ENCODE results near the gene GNB3.
A peak's percentile ranks its signal among the peaks of the same experiment; 100 is the strongest.

Gene GNB3

DNA sequence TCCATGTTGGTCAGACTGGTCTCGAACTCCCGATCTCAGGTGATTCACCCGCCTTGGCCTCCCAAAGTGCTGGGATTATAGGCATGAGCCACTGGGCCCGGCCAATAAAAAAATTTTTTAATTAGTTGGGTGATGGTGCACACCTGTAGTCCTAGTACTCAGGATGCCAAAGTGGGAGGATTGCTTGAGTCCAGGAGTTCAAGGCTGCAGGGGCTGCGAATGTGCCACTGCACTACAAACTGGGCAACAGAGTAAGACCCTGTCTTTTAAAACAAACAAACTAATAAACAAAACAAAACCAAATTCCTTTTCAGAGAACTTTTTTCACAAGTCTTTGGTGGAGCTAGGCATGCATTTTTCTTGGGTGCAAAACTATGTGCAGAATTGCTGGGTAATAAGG is 42.5 kb downstream of the GNB3 start:
- H3K27ac ChIP-seq: no peak overlapping the region
- TF ChIP-seq ZFX (IDR thresholded peaks at IDR 0.05; ENCODE audit: borderline replicate concordance): no peak

DNA sequence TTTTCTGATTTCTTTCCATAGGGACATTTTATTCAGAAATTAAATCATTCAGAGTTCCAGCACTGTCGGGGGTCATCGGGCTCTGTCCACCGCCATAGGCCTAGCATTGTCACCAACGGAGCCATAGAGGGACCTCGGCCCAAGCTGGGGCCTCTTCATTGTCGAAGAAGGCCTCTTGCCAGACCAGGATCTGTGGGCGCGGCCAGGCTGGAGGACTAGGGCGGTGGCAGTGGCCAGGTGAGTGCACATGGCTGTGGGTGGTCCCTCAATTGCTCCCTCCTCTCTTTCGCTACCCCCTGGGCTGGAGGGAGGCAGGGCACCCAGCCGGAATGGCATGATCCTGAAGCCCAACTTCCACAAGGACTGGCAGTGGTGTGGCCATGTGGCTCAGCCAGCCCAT is 43.0 kb downstream of the GNB3 start:
- no peak for TF ChIP-seq ZFX (IDR thresholded peaks at IDR 0.05; ENCODE audit: borderline replicate concordance)
- TF ChIP-seq, protein P1, sequence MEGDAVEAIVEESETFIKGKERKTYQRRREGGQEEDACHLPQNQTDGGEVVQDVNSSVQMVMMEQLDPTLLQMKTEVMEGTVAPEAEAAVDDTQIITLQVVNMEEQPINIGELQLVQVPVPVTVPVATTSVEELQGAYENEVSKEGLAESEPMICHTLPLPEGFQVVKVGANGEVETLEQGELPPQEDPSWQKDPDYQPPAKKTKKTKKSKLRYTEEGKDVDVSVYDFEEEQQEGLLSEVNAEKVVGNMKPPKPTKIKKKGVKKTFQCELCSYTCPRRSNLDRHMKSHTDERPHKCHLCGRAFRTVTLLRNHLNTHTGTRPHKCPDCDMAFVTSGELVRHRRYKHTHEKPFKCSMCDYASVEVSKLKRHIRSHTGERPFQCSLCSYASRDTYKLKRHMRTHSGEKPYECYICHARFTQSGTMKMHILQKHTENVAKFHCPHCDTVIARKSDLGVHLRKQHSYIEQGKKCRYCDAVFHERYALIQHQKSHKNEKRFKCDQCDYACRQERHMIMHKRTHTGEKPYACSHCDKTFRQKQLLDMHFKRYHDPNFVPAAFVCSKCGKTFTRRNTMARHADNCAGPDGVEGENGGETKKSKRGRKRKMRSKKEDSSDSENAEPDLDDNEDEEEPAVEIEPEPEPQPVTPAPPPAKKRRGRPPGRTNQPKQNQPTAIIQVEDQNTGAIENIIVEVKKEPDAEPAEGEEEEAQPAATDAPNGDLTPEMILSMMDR (IDR thresholded peaks at IDR 0.05): no peak
- no peak overlapping the region for H3K27ac ChIP-seq

DNA sequence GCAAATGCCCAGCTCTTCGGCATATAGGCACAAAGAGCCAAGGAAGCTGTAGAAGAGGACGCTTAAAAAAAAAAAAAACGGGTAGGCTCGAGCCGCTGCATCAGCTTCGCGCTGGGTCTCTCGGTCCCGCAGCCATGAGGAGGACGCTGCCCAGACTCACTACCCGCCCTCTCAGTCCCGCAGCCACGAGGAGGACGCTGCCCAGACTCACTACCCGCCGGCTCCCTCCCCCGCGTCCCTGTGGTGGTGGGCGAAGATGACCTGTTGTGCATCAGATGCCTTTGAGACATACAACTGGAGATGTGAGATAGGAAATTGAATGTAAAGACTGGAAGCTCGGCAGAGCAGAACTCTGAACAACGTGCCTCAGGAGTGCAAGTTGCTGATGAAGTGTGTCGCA is 43.8 kb downstream of the GNB3 start:
- TF ChIP-seq, protein P1 (IDR thresholded peaks at IDR 0.05): no peak
- TF ChIP-seq ZFX (IDR thresholded peaks at IDR 0.05; ENCODE audit: borderline replicate concordance): no peak
- no peak overlapping the region for H3K27ac ChIP-seq

DNA sequence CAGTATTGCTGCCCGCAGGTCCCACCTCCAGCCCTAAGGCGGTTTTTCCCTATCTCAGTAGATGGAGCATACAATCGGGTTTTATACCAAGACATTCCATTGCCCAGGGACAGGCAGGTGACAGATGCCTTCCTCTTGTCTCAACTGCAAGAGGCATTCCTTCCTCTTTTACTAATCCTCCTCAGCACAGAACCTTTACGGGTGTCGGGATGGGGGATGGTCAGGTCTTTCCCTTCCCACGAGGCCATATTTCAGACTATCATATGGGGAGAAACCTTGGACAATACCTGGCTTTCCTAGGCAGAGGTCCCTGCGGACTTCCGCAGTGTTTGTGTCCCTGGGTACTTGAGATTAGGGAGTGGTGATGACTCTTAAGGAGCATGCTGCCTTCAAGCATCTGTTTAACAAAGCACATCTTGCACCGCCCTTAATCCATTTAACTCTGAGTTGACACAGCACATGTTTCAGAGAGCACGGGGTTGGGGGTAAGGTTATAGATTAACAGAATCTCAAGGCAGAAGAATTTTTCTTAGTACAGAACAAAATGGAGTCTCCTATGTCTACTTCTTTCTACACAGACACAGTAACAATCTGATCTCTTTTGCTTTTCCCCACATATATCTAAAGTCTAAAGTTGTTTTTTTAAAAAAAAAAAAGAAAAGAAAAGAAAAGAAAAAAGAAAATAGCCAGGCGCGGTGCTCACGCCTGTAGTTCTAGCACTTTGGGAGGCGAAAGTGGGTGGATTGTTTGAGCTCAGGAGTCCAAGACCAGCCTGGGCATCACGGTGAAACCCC is 45.7 kb downstream of the GNB3 start:
- H3K27ac ChIP-seq: peak overlapping the region; percentile 94

DNA sequence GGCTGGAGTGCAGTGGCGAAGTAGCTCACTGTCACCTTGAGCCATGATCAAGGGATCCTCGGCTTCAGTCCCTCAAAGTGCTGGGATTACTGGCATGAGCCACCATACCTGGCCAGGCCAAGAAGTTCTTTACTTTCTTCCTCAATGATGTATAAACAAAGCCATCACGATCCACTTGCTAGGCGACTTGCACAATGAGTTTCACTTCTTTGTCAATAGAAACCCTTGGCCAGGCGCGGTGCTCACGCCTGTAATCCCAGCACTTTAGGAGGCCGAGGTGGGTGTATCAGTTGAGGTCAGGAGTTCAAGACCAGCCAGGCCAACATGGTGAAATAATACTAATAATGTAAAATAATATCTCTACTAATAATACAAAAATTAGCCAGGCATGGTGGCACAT is 46.7 kb downstream of the GNB3 start:
- peak overlapping the region; percentile 94 for H3K27ac ChIP-seq

DNA sequence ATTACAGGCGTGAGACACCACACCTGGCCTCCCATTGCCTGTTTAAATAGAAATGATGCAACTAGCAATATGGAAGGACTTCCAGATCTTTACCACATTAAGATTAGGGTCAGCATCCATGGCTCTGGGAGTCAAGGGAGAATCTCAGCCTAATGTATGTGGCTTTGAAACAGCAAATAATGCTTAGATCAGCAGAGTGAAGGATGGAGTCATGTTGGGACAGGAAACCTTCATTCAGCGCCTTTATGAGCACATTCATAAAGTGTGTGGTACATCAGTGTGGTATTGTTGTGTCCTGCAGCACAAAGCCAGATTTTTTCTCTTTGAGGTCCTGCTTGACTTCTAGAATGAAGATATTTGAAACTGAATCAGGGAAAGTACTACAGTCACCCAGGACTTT is 47.6 kb downstream of the GNB3 start:
- no peak for TF ChIP-seq ZFX (IDR thresholded peaks at IDR 0.05; ENCODE audit: borderline replicate concordance)
- TF ChIP-seq, protein P1 (IDR thresholded peaks at IDR 0.05): no peak
- H3K27ac ChIP-seq: peak overlapping the region; percentile 94

More for the DNA sequence above, 46.7 kb downstream of the GNB3 start:
- TF ChIP-seq, protein P1 (IDR thresholded peaks at IDR 0.05): no peak
- TF ChIP-seq ZFX (IDR thresholded peaks at IDR 0.05; ENCODE audit: borderline replicate concordance): no peak

DNA sequence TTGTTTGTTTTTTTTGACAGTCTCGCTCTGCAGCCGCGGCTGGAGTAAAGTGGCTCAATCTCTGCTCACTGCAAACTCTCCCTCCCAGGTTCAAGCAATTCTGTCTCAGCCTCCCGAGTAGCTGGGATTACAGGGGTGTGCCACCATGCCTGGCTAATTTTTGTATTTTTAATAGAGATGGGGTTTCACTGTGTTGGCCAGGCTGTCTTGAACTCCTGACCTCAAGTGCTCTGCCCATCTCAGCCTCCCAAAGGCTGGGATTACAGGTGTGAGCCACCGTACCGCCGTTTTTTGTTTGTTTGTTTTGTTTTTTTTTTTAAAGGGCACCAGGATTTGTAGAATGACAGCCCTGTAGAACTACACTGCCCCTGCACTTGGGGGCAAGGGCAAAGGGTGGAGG is 48.1 kb downstream of the GNB3 start:
- peak overlapping the region; percentile 94 for H3K27ac ChIP-seq

DNA sequence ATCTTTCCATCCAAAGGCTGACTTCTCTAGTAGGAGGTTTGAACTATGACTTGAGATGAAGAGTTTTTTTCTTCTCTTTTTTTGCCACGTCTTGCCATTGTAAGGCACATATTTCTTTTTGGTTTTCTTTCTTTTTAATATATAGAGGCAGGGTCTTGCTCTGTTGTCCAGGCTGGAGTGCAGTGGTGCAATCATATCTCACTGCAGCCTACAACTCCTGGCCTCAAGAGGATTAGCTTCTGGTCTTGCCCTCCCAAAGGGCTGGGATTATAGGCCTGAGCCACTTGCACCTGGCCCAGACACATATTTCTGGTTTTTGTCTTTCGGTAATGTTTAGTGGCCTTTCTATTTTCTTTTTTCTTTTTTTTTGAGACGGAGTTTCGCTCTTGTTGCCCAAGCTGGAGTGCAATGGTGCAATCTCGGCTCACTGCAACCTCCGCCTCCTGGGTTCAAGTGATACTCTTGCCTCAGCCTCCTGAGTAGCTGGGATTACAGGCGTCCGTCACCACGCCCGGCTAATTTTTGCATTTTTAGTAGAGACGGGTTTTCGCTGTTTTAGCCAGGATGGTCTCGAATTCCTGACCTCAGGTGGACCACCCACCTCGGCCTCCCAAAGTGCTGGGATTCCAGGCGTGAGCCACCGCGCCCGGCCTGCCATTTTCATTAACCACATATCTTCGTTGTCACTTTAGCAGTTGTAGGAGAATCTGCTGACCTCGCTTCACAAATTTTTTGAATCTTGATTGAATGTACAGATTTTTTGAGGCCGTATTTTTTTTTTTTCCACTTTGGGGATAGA is 49.2 kb downstream of the GNB3 start:
- peak overlapping the region; percentile 94 for H3K27ac ChIP-seq

DNA sequence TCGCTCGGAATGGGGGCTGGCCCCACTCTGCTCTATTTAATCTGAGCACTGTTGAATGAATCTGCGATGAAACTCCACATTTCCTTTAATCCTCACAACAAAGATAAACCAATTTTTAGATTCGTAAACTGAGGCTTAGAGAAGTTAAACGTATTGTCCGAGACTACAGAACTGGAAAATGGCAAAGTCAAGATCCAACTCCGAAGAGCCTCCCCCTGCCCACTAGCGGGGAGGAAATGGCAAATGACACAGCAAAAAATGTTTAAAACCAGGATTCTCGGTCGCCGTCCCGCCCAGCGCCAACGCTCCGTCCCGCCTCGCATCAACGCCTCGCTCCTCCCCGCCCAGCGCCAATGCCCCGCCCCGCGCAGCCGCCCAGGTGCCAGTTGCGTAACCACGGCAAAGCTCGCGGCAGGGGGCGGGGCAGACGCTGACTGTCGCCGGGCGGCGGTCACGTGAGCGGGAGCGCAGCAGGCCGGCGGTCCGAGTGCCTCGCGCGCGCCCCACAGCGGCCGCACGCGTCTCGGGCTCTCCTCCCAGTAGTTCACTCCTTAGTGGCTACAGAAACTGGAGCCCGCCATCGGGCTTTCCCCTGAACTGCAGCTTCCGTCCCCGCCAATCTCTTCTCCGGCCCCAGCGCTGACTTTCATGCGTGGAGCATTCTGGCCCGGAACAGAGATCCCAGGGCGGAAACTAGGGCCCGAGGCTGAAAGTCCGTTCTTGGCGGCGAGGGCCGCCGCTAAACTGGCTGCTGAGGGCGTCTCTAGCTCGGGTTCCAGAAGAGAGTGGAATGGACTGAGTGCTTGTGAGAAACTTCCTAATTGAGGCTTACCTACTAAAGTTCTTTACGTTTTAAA is 50.3 kb downstream of the GNB3 start:
- TF ChIP-seq ZFX (IDR thresholded peaks at IDR 0.05; ENCODE audit: borderline replicate concordance): no peak
- TF ChIP-seq, protein P1 (IDR thresholded peaks at IDR 0.05): peak; percentile 100
- H3K27ac ChIP-seq: peak overlapping the region; percentile 94
